ENCODE results near the gene RAB11B. TPM values are rescaled to one million over a fixed set of nuclear protein-coding genes. Genes with fewer than 3 reads are reported as not detected.
A peak's percentile ranks its signal among the peaks of the same experiment; 100 is the strongest.

Gene RAB11B
- total and polyA plus RNA-seq, 2 of the 13 experiments (the other 11 are each of a cell fraction or from before 2014, with no cell fraction given), result 6.0 to 28.4 TPM

DNA sequence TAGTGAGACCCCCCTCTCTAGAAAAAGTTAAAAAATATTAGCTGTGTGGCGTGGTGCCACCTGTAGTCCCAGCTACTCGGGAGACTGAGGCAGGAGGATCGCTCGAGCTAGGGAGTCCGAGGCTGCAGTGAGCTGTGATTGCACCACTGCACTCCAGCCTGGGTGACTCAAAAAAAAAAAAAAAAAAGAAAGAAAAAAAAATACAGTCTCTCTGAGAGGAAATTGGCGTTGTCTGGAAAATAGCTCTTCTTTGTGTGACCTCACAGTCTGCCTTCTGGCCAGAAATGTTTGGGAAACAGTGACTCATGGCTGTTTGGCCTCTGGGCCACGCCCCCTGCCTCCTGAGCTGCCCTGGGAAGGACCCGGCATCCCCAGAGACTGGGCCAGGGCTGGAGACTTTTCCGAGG is 33.7 kb downstream of the RAB11B start (continued):
- TF ChIP-seq ZMYM3 (CRISPR knock-in tag; IDR thresholded peaks at IDR 0.05), result peak; percentile 31; the same call in 1 of the 2 replicates
- TF ChIP-seq ZNF253 (CRISPR knock-in tag; IDR thresholded peaks at IDR 0.05; ENCODE audit: borderline replicate concordance), result no peak
- TF ChIP-seq YEATS4 (CRISPR knock-in tag; IDR thresholded peaks at IDR 0.05; ENCODE audit: borderline replicate concordance), result no peak
- TF ChIP-seq TCF7L2 (IDR thresholded peaks at IDR 0.05; ENCODE audit: low read depth, low read length), result no peak
- no peak for TF ChIP-seq CTCF (CRISPR knock-in tag; IDR thresholded peaks at IDR 0.05)
- TF ChIP-seq NFE2L1 (CRISPR knock-in tag; IDR thresholded peaks at IDR 0.05; ENCODE audit: borderline replicate concordance), result no peak
- TF ChIP-seq ZNF749 (CRISPR knock-in tag; IDR thresholded peaks at IDR 0.05; ENCODE audit: borderline replicate concordance), result no peak
- TF ChIP-seq GFI1 (CRISPR knock-in tag; IDR thresholded peaks at IDR 0.05; ENCODE audit: borderline replicate concordance), result no peak
- no peak for TF ChIP-seq PCBP1 (IDR thresholded peaks at IDR 0.05; ENCODE audit: borderline replicate concordance, low read depth, low read length)
- TF ChIP-seq KDM6A (CRISPR knock-in tag; IDR thresholded peaks at IDR 0.05; ENCODE audit: low read depth), result no peak
- no peak for TF ChIP-seq ZNF780A (CRISPR knock-in tag; IDR thresholded peaks at IDR 0.05)
- TF ChIP-seq ZNF17 (CRISPR knock-in tag; IDR thresholded peaks at IDR 0.05), result no peak
- TF ChIP-seq, protein P1, sequence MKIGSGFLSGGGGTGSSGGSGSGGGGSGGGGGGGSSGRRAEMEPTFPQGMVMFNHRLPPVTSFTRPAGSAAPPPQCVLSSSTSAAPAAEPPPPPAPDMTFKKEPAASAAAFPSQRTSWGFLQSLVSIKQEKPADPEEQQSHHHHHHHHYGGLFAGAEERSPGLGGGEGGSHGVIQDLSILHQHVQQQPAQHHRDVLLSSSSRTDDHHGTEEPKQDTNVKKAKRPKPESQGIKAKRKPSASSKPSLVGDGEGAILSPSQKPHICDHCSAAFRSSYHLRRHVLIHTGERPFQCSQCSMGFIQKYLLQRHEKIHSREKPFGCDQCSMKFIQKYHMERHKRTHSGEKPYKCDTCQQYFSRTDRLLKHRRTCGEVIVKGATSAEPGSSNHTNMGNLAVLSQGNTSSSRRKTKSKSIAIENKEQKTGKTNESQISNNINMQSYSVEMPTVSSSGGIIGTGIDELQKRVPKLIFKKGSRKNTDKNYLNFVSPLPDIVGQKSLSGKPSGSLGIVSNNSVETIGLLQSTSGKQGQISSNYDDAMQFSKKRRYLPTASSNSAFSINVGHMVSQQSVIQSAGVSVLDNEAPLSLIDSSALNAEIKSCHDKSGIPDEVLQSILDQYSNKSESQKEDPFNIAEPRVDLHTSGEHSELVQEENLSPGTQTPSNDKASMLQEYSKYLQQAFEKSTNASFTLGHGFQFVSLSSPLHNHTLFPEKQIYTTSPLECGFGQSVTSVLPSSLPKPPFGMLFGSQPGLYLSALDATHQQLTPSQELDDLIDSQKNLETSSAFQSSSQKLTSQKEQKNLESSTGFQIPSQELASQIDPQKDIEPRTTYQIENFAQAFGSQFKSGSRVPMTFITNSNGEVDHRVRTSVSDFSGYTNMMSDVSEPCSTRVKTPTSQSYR (CRISPR knock-in tag; IDR thresholded peaks at IDR 0.05; ENCODE audit: borderline replicate concordance), result no peak
- TF ChIP-seq NKX3-1 (CRISPR knock-in tag; IDR thresholded peaks at IDR 0.05), result no peak
- TF ChIP-seq ZNF768 (CRISPR knock-in tag; IDR thresholded peaks at IDR 0.05), result no peak
- TF ChIP-seq FIP1L1 (IDR thresholded peaks at IDR 0.05; ENCODE audit: borderline replicate concordance, insufficient read depth, low read depth, low read length), result no peak
- TF ChIP-seq ATF4 (CRISPR knock-in tag; IDR thresholded peaks at IDR 0.05), result no peak
- TF ChIP-seq, protein P2, sequence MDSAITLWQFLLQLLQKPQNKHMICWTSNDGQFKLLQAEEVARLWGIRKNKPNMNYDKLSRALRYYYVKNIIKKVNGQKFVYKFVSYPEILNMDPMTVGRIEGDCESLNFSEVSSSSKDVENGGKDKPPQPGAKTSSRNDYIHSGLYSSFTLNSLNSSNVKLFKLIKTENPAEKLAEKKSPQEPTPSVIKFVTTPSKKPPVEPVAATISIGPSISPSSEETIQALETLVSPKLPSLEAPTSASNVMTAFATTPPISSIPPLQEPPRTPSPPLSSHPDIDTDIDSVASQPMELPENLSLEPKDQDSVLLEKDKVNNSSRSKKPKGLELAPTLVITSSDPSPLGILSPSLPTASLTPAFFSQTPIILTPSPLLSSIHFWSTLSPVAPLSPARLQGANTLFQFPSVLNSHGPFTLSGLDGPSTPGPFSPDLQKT (CRISPR knock-in tag; IDR thresholded peaks at IDR 0.05; ENCODE audit: borderline replicate concordance), result no peak
- TF ChIP-seq ZNF232 (CRISPR knock-in tag; IDR thresholded peaks at IDR 0.05; ENCODE audit: borderline replicate concordance), result no peak
- no peak for TF ChIP-seq SIX1 (CRISPR knock-in tag; IDR thresholded peaks at IDR 0.05; ENCODE audit: borderline replicate concordance)
- TF ChIP-seq ZFP62 (CRISPR knock-in tag; IDR thresholded peaks at IDR 0.05), result no peak
